Esophagus squamous epithelium (tissue), 5 donors: ENCODE results near the gene CCDC90B. TPM values are rescaled to one million over a fixed set of nuclear protein-coding genes. Genes with fewer than 3 reads are reported as not detected.

Source experiments
- DNase-seq: peaks from one replicate; lab custom pipeline; 2025; lab: John Stamatoyannopoulos, UW
- H3K27ac ChIP-seq, 4 donors: fragments of 200-600 bp; sonication (generic); one replicate each; pipeline ENCODE4 v1.5.1; 2016 to 2019; ENCODE audit warnings: mild to moderate bottlenecking in 1 of 4
- H3K27me3 ChIP-seq, 4 donors: fragments of 200-600 bp; sonication (generic); 1 replicate in 3 of 4; 2 replicates in 1 of 4; pipeline versions ENCODE4 v1.5.1 to v1.6.0; 2017 to 2021; ENCODE audit warnings: antibody characterized with exemption in 1 of 4
- H3K36me3 ChIP-seq, 3 donors: fragments of 200-600 bp; sonication (generic); one replicate each; pipeline ENCODE4 v1.5.1; 2016 to 2019
- H3K4me1 ChIP-seq, 3 donors: fragments of 200-600 bp; sonication (generic); one replicate each; pipeline ENCODE4 v1.5.1; 2017 to 2019
- H3K4me3 ChIP-seq, 4 donors: fragments of 200-600 bp; sonication (generic); 1 replicate in 3 of 4; 2 replicates in 1 of 4; pipeline ENCODE4 v1.5.1; 2016 to 2019; ENCODE audit warnings: mild to moderate bottlenecking in 2 of 4, moderate library complexity in 1 of 4
- H3K9me3 ChIP-seq, 3 donors: fragments of 200-600 bp; sonication (generic); one replicate each; pipeline ENCODE4 v1.5.1; 2016 to 2019
- POLR2A ChIP-seq, 4 donors: fragments of 450-650 bp; IDR thresholded peaks; one replicate each; pipeline ENCODE4 v1.6.1; 2017; ENCODE audit warnings: antibody characterized with exemption in 4 of 4, mild to moderate bottlenecking in 4 of 4, moderate library complexity in 3 of 4
- WGBS, 2 donors: methylation state at CpG; one replicate each; pipeline ENCODE4 v1.1.5; 2018; 5-methylcytosine and 5-hydroxymethylcytosine counted together
- intact Hi-C: fragments of 100-400 bp; cut with DNase I; formaldehyde crosslinking; loops from one replicate; pipeline ENCODE4 v1.15.0; 2022
- total RNA-seq, 4 donors: library from RNA; depleted of rRNA; stranded (reverse); fragments of >200 nt; gene quantifications; one replicate each; pipeline ENCODE4 v1.1.0, GENCODE V29; 2016
- TF ChIP-seq, protein P1 (sequence below), 6 experiments: fragments of 450-650 bp in 4 of 6; fragments of 200-600 bp in 2 of 6; sonication (generic) in 2 of 6; IDR thresholded peaks; one replicate each; pipeline ENCODE4 v1.5.1; 2016 to 2019; ENCODE audit warnings: antibody characterized with exemption in 6 of 6, mild to moderate bottlenecking in 4 of 6, moderate library complexity in 4 of 6
- donor health status: DM: yes; HTN: yes; CAD: no.

Gene CCDC90B, protein sequence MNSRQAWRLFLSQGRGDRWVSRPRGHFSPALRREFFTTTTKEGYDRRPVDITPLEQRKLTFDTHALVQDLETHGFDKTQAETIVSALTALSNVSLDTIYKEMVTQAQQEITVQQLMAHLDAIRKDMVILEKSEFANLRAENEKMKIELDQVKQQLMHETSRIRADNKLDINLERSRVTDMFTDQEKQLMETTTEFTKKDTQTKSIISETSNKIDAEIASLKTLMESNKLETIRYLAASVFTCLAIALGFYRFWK
- 10 to 100 TPM; 17.8 to 35.0 (median 27.6) TPM for total RNA-seq

DNA sequence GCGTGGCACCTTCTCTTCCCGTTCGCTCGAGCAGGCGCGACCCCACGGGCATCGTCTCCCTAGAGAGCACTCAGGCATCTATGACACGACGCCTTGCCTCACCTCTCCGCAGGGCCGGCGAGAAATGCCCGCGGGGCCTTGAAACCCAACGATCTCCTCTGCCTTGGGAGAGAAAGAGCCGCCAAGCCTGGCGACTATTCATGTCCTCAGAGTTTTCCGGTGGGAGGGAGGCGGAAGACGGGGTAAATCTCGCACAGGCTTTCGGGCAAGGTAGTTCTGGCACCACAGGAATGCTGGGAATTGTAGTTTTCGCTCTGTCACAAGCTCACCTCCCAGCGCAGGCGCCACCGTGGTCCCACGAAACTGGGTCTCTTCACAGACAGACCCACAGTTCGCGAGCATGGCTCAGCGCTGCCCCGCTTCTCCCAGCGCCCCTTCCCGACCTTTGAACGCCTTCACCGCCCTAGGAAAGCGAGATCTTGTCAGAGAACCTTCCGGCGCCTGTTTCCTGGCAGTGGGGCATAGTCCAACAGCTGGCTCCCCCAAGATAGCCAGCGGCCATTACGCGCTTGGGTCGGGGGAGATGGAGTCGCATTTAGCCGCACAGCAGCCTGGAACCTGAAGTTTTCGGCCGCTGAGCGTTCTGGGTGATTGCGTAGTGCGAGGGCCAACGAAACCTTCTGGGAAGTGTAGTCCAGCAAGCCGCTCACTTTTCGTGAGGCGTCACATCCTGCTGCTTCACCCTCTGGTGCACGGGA is at the start of gene CCDC90B:
CCDC90B (minus strand) TSS at position 597 of the 758 bp plus-strand sequence; CDS start at position 202, 395 bp downstream.
- DNase-seq = peak; percentile 87
- Histone ChIP-seq H3K27ac (peak within 1 kb of the TSS; percentile 94 to 99 (median 97)), H3K4me1 (peaks cover 20 to 47% (median 25%) of the 10 kb centered on the region in 3 donors), H3K9me3 (no peaks in the 10 kb centered on the region), H3K27me3 (no peaks in the 10 kb centered on the region), H3K4me3 (peak within 1 kb of the TSS; percentile 67 to 90 (median 76)), H3K36me3 (no peaks in the 10 kb centered on the region)
- TF ChIP-seq, protein P1, sequence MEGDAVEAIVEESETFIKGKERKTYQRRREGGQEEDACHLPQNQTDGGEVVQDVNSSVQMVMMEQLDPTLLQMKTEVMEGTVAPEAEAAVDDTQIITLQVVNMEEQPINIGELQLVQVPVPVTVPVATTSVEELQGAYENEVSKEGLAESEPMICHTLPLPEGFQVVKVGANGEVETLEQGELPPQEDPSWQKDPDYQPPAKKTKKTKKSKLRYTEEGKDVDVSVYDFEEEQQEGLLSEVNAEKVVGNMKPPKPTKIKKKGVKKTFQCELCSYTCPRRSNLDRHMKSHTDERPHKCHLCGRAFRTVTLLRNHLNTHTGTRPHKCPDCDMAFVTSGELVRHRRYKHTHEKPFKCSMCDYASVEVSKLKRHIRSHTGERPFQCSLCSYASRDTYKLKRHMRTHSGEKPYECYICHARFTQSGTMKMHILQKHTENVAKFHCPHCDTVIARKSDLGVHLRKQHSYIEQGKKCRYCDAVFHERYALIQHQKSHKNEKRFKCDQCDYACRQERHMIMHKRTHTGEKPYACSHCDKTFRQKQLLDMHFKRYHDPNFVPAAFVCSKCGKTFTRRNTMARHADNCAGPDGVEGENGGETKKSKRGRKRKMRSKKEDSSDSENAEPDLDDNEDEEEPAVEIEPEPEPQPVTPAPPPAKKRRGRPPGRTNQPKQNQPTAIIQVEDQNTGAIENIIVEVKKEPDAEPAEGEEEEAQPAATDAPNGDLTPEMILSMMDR (IDR thresholded peaks at IDR 0.05) = peak in 1 of 6 experiments; percentile 26
- TF ChIP-seq POLR2A (IDR thresholded peaks at IDR 0.05) = peak in 3 of 4 donors; percentile 14 to 84 (median 75)
- intact Hi-C loops = loop anchor here (10.0 kb wide), 1 partner anchor 91 kb away; the partner anchor contains the start of gene ANKRD42
- 0% methylated on average over 11 to 25 of the region's 55 CpGs for WGBS, 2 donors

DNA sequence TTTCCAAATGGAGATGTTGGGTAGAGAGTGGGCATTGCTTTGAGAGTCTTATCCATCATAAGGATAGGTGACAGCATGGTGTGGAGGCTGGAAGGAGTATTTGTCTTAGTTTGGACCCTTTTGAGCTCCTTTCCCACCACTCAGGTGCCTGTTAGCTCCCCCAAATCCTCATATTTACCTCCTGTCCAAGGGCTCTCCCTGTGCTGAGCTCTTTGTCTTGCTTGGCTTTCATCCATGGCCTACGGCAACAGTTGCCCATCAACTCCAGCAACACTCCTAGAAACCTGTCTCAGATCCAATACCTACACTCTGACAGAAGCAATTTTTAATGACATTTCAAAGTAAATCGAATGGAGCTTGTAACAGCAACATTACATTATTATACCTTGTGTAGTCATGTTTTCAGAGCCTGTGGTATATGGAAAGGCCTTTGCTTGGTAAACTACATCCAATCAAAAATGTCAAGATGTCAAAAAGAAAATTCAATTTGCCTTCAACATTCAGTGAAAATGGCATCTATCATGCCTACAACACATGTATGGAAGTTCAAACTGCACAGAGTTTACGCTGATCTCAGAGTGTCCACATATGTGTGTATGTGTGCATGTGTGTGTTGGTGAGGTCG is 49.4 kb upstream of the CCDC90B start:
- DNase-seq = no peak
- no peaks in the 10 kb centered on the region for H3K9me3 ChIP-seq
- no peaks in the 10 kb centered on the region for H3K36me3 ChIP-seq
- no peak for TF ChIP-seq POLR2A (IDR thresholded peaks at IDR 0.05)
- TF ChIP-seq, protein P1 (IDR thresholded peaks at IDR 0.05) = no peak
- intact Hi-C loops = no loop called here
- 57 to 65% methylated on average over 4 of the region's 4 CpGs for WGBS, 2 donors
- no peak overlapping the region for H3K27ac ChIP-seq
- no peaks in the 10 kb centered on the region for H3K4me1 ChIP-seq
- no peak overlapping the region for H3K4me3 ChIP-seq
- H3K27me3 ChIP-seq = no peaks in the 10 kb centered on the region

DNA sequence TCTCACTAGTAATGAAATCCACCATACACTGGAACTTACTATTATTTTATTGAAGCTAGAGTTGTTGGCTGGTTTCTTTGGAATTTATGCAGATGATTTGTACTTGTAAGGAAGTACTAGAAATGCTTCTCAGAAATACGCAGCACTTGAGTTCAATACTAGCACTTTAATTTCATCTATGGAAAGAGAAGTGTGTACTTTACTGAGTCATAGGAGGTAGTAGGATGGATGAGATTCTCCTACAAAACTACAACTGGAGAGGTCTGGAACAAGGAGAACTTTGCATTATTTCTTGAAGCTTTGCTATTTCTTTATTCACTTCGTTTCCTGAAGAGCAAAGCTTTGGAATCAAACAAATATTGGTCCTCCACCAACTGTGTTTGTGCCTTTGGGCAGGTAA is 44.1 kb upstream of the CCDC90B start:
- Histone ChIP-seq H3K4me3 (no peak overlapping the region), H3K27me3 (no peaks in the 10 kb centered on the region), H3K36me3 (no peaks in the 10 kb centered on the region), H3K9me3 (no peaks in the 10 kb centered on the region), H3K27ac (no peak overlapping the region), H3K4me1 (no peaks in the 10 kb centered on the region)
- no peak for DNase-seq
- TF ChIP-seq POLR2A (IDR thresholded peaks at IDR 0.05) = no peak
- TF ChIP-seq, protein P1 (IDR thresholded peaks at IDR 0.05) = no peak
- WGBS, 2 donors = 58 to 63% methylated on average over 2 of the region's 2 CpGs
- intact Hi-C loops = no loop called here

DNA sequence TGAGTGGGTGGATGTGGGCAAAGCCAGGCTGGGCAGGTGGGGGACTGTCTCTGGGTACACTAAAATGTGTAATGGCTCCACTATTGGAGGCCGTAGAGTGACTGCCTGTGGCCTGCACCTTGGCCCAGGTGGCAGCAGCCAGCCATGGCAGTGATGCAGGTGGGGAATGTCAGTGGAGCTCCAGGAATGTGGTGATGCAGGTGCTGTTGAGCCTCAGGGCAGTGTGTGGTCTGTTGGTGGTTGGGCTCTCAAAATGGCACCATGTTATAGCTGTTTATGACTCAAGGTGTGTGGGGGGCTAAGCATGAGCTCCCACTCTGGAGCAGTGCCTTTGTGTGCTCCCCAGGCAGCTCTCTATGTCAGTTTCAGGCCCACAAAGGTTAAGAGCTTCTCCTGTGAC is 40.2 kb upstream of the CCDC90B start:
- TF ChIP-seq, protein P1 (IDR thresholded peaks at IDR 0.05) = no peak
- TF ChIP-seq POLR2A (IDR thresholded peaks at IDR 0.05) = no peak
- WGBS, 2 donors = 88 to 100% methylated on average over 1 of the region's 1 CpG

More for the DNA sequence above, 40.2 kb upstream of the CCDC90B start:
- H3K36me3 ChIP-seq = no peaks in the 10 kb centered on the region
- no peaks in the 10 kb centered on the region for H3K27me3 ChIP-seq
- no peak for DNase-seq
- intact Hi-C loops = no loop called here
- H3K9me3 ChIP-seq = no peaks in the 10 kb centered on the region
- no peak overlapping the region for H3K27ac ChIP-seq
- H3K4me1 ChIP-seq = no peaks in the 10 kb centered on the region
- H3K4me3 ChIP-seq = no peak overlapping the region
